ENCODE results near the gene CGGBP1. TPM values are rescaled to one million over a fixed set of nuclear protein-coding genes. Genes with fewer than 3 reads are reported as not detected.
"Not testable (repeated sequence)": the region's sequence is repeated elsewhere in the genome, so short reads cannot be mapped to it uniquely, and the experiment has no call there.

CGGBP1 gene
- total RNA-seq, 1 donor from 2014 or later: 67.8 TPM

GRCh38 chr3:88019024-88019423, 39.8 kb downstream of the CGGBP1 start:
- H3K27ac Mint-ChIP-seq (ENCODE audit: unreplicated experiment): no peak overlapping the region
- no peak for TF ChIP-seq CTCF (IDR thresholded peaks at IDR 0.05)
- H3K9me3 Mint-ChIP-seq (ENCODE audit: low read depth): no peaks in the 10 kb centered on the region
- no peak for DNase-seq (ENCODE audit: low spot score)
- H3K36me3 Mint-ChIP-seq (ENCODE audit: low read depth): no peaks in the 10 kb centered on the region
- peaks cover 23% of the 10 kb centered on the region for H3K27me3 Mint-ChIP-seq (ENCODE audit: low read depth)
- H3K4me1 Mint-ChIP-seq (ENCODE audit: low read depth): no peaks in the 10 kb centered on the region
- H3K4me3 Mint-ChIP-seq (ENCODE audit: unreplicated experiment): no peak overlapping the region

GRCh38 chr3:88015656-88016055, 43.1 kb downstream of the CGGBP1 start:
- peaks cover 20% of the 10 kb centered on the region for H3K27me3 Mint-ChIP-seq (ENCODE audit: low read depth)
- not testable (repeated sequence) for DNase-seq (ENCODE audit: low spot score); H3K4me1 Mint-ChIP-seq (ENCODE audit: low read depth); H3K9me3 Mint-ChIP-seq (ENCODE audit: low read depth); H3K36me3 Mint-ChIP-seq (ENCODE audit: low read depth); H3K4me3 Mint-ChIP-seq (ENCODE audit: unreplicated experiment); H3K27ac Mint-ChIP-seq (ENCODE audit: unreplicated experiment)

- TF ChIP-seq CTCF (IDR thresholded peaks at IDR 0.05): no peak
- Mint-ChIP-seq H3K9me3 (ENCODE audit: low read depth) (no peaks in the 10 kb centered on the region), H3K4me3 (ENCODE audit: unreplicated experiment) (no peak overlapping the region), H3K27me3 (ENCODE audit: low read depth) (peaks cover 29% of the 10 kb centered on the region), H3K4me1 (ENCODE audit: low read depth) (no peaks in the 10 kb centered on the region), H3K27ac (ENCODE audit: unreplicated experiment) (no peak overlapping the region), H3K36me3 (ENCODE audit: low read depth) (no peaks in the 10 kb centered on the region)
- no peak for DNase-seq (ENCODE audit: low spot score)
These were observed 45.2 kb downstream of the CGGBP1 start for GRCh38 chr3:88013592-88013991.

- no peaks in the 10 kb centered on the region for H3K4me1 Mint-ChIP-seq (ENCODE audit: low read depth)
- TF ChIP-seq CTCF (IDR thresholded peaks at IDR 0.05): no peak
- H3K9me3 Mint-ChIP-seq (ENCODE audit: low read depth): peaks cover 3% of the 10 kb centered on the region
- H3K27ac Mint-ChIP-seq (ENCODE audit: unreplicated experiment): no peak overlapping the region
- no peaks in the 10 kb centered on the region for H3K36me3 Mint-ChIP-seq (ENCODE audit: low read depth)
- no peak overlapping the region for H3K4me3 Mint-ChIP-seq (ENCODE audit: unreplicated experiment)
- no peak for DNase-seq (ENCODE audit: low spot score)
- H3K27me3 Mint-ChIP-seq (ENCODE audit: low read depth): peaks cover 31% of the 10 kb centered on the region
These were observed 48.0 kb downstream of the CGGBP1 start for GRCh38 chr3:88010810-88011209.

- peaks cover 35% of the 10 kb centered on the region for H3K27me3 Mint-ChIP-seq (ENCODE audit: low read depth)
- no peak overlapping the region for H3K4me3 Mint-ChIP-seq (ENCODE audit: unreplicated experiment)
- peaks cover 3% of the 10 kb centered on the region for H3K9me3 Mint-ChIP-seq (ENCODE audit: low read depth)
These were observed 49.7 kb downstream of the CGGBP1 start for GRCh38 chr3:88009066-88009465.

More at GRCh38 chr3:88009066-88009465, 49.7 kb downstream of the CGGBP1 start:
- TF ChIP-seq CTCF (IDR thresholded peaks at IDR 0.05): no peak
- no peak for DNase-seq (ENCODE audit: low spot score)
- no peaks in the 10 kb centered on the region for H3K4me1 Mint-ChIP-seq (ENCODE audit: low read depth)
- H3K36me3 Mint-ChIP-seq (ENCODE audit: low read depth): no peaks in the 10 kb centered on the region
- H3K27ac Mint-ChIP-seq (ENCODE audit: unreplicated experiment): no peak overlapping the region
